HT1080 (cell line): ENCODE data around the gene PDIA6. TPM values are rescaled to one million over a fixed set of nuclear protein-coding genes. Genes with fewer than 3 reads are reported as not detected.
"Not testable (repeated sequence)": the region's sequence is repeated elsewhere in the genome, so short reads cannot be mapped to it uniquely, and the experiment has no call there.

Source experiments
- DNase-seq: peaks from one replicate; pipeline ENCODE4 v3.0.0-alpha.2; 2015; ENCODE audit warnings: low read depth
- total RNA-seq: library from RNA; depleted of rRNA; stranded (reverse); fragments of >200 nt; shearing (Covaris generic); gene quantifications from 2 replicates; pipeline ENCODE4 v1.2.3, GENCODE V29; 2014

The PDIA6 gene
- total RNA-seq, 1 experiment from 2014 or later = 287 TPM

DNA sequence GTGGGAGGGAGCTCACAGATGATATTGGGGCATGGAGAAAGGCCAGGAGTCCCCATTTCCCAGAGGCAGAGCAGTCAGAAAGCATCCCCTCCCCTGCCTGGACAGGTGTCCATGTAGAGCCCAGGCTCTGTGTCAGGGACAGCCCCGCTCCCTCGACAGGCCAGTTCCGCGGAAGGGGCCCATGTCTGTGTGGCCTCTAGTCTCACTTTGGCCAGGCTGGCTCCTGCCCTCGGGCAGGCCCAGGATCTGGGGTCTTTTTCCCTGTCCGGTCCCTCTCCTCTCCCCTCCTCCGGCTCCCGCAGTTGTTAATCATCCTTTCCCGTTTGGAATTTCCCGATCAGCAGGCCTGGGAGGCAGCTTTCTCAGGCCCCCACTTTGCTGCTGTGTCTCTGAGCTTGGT is 20.4 kb upstream of the PDIA6 start:
- DNase-seq = no peak

DNA sequence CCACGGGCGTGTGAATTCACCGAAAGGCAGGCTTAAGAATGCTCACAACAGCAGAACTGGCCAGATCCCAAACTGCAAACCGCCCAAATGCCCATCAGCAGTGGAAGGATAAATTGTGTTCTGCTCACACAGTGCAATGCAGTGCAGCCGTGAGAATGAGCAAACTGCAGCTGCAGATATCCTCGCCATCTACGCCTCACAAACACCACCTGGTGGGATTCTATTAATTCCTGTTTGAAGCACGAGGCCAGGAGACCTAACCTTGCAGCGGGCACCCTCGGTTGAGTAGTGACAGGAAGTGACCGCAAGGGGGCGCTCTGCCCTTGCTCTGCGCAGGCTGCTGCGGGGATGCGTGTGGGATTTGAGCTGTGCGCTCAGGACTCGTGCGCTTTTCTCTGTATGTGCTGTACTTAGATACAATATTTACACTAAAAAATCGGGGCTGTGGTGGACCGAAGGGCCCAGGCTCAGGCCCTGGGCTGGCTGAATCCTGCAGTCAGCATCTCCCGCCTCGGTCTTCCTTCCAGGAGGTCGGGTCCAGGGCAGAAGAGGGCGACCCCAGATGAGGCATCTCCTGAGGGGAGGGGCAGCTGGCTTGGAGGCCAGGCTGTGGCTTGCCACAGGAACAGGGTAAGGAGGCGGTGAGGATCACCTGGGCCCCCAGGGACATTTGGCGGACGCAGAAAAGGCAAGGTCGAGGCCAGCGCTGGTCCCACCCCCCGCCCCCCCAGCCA is 19.8 kb upstream of the PDIA6 start:
- DNase-seq = peak; percentile 79

GRCh38 chr2:10831400-10831985 is 18.9 kb upstream of the PDIA6 start:
- DNase-seq = peak; percentile 38

GRCh38 chr2:10830641-10831399 is 18.2 kb upstream of the PDIA6 start:
- no peak for DNase-seq

DNA sequence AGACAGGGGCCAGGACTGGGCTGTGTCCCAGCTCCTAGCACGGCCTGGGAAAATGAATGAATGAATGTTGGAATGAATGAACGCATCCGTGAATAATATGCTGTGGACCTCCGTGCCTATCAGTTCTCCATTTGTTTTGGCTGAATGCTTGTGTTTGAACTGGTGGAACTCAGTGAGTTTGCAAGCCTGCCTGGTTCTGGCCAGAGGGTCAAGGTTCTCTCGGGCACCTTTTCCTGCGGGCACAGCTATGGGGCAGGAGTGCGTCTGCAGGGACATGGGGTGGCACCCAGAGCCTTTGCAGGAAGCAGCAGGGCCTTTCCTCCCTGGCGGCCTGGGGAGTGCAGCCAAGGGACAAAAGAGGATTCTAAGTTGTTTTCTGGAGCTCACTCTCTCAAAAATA is 17.6 kb upstream of the PDIA6 start:
- DNase-seq = no peak

DNA sequence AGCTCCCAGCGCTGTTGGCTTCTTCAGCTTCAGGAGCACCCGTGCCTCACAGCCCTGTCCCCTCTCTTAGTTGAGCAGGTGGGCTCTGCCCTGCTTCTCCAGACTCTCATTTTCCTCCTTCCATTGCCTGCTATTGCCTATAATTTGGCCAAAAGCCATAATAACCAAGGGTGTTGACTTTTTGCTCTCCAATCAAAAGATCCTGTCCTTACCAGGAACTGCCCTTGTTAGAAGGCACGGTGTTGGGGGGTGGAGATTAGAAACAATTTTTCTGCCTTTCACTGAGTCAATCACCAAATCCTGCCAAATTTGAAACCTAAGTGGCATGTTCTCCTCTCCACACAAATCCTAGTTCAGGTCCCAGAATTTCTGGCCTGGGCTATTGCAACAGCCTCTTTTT is 16.7 kb upstream of the PDIA6 start:
- DNase-seq = no peak

GRCh38 chr2:10828346-10828745 is 15.8 kb upstream of the PDIA6 start:
- no peak for DNase-seq

- no peak for DNase-seq
These were observed 14.0 kb upstream of the PDIA6 start for GRCh38 chr2:10826625-10827024.

GRCh38 chr2:10826026-10826425 is 13.4 kb upstream of the PDIA6 start:
- no peak for DNase-seq

GRCh38 chr2:10824191-10824590 is 11.6 kb upstream of the PDIA6 start:
- no peak for DNase-seq

DNA sequence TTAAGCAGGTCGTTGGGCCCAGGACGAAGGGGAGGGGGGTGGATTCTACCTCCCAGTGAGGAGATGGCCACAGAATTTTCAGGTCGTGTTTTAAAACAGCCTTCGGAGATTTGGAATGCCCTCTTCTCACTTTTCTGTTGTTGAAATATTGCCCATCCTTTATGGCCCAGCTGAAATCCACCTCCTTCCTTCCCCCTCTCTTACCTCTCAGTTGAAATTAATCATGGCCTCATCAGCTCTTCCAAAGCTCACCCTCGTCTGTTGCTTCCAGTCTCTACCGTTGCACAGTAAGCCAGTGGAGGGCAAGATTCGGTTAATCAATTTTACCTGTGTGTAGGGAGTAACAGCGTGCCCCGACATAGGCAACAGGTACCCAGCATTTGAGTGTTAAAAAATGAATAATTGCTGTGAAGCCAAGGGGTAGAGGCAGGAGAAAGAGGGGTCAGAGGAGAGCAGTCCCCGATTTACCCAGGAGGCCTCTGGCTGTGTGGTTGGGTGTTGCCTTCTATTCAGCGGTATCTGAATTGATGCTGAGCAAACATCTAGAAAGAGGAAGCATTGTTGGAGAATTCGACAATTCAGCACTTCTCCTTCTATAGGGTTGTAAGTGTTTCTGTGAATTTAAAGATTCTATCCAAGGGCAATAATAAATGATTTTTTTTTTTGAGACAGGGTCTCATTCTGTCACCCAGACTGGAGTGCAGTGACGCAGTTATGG is 8.6 kb upstream of the PDIA6 start:
- no peak for DNase-seq

DNA sequence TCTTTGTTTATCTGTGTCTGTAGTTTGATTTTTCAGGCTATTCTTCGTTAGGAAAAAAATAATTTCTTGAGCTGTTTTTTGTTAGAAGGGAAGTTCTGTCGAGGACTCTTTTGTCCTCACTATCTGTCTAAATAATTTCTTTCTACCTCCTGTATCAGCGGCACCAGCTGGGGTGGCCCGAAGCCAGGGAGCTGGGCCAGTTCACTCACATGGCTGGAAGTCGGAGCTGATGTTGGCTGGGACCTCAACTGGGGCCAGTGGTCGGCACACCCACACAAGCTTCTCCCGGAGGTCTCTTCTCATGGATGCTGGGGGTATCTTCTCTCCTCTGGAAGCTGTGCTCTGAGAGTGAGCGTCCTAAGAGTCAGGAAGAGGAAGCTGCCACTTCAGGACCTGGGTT is 8.0 kb upstream of the PDIA6 start:
- DNase-seq = no peak

- no peak for DNase-seq
These were observed 7.2 kb upstream of the PDIA6 start for GRCh38 chr2:10819714-10820314.

- DNase-seq = no peak
These were observed 6.4 kb upstream of the PDIA6 start for GRCh38 chr2:10818984-10819383.

- not testable (repeated sequence) for DNase-seq
These were observed 5.7 kb upstream of the PDIA6 start for GRCh38 chr2:10818305-10818704.

DNA sequence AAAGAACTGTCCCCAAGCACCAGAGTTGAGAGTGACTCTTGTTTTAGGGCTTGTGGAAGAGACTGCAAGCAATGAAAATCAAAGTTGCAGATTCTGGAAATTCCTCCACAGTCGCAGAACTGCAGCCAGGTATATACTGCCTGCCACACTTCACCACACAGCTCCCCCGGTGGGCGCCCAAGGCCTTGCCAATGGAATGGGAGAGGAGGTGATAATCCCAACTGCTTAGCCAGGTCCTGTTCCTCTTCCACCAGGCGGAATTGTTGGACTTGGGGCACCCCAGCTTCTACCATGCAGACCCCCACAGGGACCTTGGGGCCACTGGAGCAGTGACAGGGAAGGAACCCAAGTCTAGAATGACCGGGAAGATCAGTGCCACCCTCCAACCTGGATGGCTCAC is 4.8 kb upstream of the PDIA6 start:
- DNase-seq = no peak

- DNase-seq = no peak
These were observed 2.2 kb upstream of the PDIA6 start for GRCh38 chr2:10814571-10815331.

DNA sequence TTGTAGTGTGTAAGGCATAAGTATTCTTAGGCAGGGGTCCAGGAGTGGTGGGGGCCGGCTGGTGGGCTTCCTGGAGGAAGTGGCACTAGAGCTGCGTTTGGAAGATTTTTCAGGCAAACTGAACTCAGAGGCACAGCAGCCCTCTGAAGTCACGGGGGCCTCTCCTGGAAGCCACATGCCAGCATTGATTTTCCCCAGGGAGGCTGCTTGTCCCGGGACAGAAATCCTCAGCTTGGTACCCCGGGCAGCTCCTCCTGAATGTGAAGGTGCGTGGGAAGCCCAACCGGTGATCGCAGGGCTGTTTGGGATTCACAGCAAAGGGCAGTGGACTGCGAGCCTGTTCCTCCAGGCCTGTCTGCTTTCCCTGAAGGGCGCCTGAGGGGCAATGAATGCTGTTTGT is 1.6 kb upstream of the PDIA6 start:
- no peak for DNase-seq

DNA sequence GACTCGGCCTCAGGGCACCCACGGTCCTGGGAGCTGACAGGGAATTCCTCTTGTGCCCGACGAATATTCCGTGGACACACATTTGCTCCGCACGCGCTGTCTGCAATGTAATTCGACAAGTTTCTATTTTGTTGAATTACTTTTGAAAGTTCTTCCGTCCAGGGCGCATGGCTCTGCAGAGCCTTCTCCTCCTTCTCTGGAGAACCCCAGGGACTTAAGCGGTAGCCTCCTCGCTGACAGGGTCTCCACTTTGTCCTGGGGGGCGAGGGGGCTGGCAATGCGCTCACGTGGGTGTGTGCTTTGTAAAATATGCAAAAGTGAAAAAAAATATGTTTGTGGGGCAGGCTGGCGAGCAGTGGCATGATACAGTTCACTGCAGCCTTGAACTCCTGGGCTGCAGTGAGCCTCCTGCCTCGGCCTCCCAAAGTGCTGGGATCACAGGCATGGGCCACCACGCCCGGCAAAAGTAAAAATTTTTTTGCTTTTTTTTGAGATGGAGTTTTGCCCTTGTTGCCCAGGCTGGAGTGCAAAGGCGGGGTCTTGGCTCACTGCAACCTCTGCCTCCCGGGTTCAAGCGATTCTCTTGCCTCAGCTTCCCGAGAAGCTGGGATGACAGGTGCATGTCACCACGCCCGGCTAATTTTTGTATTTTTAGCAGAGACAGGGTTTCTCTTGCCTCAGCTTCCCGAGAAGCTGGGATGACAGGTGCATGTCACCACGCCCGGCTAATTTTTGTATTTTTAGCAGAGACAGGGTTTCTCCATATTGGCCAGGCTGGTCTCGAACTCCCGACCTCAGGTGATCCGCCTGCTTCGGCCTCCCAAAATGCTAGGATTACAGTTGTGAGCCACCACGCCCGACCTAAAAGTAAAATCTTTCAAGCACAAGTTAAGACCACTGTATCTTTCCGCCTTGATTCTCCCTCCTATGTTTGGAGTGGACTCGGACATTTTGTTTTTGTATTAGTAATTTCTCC is 866 bp upstream of the PDIA6 start:
- not testable (repeated sequence) for DNase-seq

DNA sequence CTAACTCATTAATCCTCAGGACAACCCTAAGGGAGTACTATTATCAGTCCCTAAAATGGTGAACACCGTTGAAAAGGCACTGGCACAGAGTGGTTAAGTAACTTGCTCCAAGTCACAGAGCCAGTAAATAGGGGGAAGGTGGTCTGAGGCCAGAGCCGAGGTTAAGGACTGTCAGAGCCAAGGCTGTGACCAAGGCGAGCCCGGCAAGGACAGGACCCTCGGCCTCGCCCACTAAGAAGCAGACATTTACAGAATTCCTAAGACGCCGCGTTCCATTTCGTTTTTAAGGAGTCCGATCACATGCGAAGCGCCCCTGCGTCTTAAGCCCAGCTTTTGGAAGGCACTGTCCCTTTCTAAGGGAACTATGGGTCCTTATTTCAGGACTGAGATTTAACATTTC is 1.1 kb downstream of the PDIA6 start:
- no peak for DNase-seq
